Left lobe of liver (tissue), 2 donors: ENCODE results near the gene JAKMIP3. TPM values are rescaled to one million over a fixed set of nuclear protein-coding genes. Genes with fewer than 3 reads are reported as not detected.
"Not testable (repeated sequence)": the region's sequence is repeated elsewhere in the genome, so short reads cannot be mapped to it uniquely, and the experiment has no call there.

ENCODE experiments used
- ATAC-seq: fragments of 200-7000 bp; cut with Tn5 transposase; one replicate; pipeline ENCODE4 v1.9.1; 2020; ENCODE audit warnings: mild to moderate bottlenecking, moderate library complexity
- DNase-seq: peaks from one replicate; pipeline ENCODE4 v3.0.0-alpha.2; 2020; ENCODE audit warnings: low spot score
- total RNA-seq: library from RNA; stranded (reverse); gene quantifications from one replicate; pipeline ENCODE4 v1.2.1, GENCODE V29; 2021
- donor health status: DM: no; HTN: no; CAD: no; lungs with moderate emphysema.
- donor health status: DM: no; HTN: yes; CAD: no.

Gene JAKMIP3
- total RNA-seq, 1 donor from 2014 or later, result 0.28 TPM

DNA sequence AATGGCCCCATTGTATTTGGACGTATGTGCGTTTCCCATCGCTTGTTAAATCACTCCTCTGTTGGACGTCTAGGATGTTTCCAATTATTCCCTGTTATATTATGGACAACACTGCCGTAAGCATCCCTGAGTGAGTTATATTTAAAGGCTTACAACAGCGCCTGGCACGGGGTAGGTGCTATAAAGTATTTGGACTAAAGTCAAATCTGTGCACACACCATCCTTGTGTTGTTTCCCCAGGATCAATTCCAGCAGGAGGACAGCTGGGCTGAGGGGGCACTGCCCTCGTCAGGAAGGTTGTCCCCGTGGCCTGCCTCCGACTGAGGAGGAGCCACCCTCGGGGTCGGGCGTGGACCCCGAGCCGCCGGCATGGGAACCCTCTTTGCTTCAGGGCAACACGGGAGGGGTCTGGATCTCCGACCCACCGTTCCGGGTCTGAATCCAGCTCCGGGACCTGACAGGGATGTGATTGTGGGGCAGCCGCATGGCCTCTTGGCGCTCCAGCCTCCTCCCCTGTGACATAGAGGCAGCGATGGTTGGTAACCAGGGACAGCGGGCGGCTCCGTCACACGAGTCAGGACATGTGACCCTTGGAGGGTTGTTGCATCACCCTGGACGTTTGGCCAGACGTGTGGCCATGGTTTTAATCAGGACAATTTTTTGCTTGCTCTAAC, 1.5 kb upstream of the JAKMIP3 start:
- DNase-seq, result peak; percentile 41
- ATAC-seq, result no peak

DNA sequence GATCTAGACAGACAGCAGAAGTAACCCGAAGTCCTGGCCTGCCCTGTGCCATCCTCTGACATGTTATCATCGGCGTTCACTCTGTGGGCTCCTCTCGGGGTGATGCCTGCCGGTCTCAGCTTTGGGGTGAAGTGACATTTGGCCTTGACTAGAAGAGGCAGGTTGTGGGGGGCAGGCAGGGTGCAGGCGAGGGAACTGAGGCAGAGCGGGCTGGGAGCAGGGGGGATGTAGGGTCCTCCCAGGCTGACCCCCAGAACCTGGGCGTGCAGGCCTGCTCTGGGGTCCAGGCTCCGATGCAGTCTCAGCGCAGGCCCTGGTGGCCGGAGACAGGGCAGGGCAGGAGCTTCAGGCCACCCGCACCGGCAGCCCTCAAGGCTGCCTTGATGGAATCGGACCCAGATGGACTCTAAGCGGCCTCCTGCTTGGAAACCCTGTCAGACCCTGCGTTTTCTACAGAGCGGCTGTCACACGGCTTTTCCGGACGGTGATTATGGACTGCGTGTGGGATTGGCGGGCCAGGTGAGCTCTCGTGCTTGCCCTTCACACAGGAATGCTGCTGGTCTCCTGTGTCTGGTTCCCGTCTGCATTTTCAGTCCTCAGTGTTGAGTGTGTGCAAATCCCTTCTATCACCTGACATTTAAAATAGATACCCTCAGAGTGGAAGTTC, 842 bp upstream of the JAKMIP3 start:
- DNase-seq, result peak; percentile 41
- ATAC-seq, result peak; percentile 7

DNA sequence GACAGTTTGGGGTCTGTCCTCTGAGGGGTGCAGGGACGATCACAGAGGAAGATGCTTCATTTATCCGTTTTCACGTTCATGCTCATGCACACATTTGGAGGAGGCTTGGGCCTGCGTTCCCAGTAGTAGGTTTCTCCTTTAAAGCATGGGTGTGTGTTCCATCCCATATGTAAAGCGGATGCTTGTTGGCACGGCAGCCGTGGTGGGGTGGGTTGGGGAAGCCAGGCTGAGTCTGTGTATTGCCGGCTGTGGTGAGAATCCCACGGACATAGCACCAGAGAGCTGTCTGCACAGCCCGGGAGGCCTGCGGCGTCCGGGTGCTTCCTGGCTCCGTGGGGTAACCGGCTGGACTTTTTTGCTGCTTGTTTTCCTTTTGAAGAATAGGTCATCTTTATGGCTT, 440 bp downstream of the JAKMIP3 start:
- DNase-seq (peak; percentile 42), ATAC-seq (no peak)

DNA sequence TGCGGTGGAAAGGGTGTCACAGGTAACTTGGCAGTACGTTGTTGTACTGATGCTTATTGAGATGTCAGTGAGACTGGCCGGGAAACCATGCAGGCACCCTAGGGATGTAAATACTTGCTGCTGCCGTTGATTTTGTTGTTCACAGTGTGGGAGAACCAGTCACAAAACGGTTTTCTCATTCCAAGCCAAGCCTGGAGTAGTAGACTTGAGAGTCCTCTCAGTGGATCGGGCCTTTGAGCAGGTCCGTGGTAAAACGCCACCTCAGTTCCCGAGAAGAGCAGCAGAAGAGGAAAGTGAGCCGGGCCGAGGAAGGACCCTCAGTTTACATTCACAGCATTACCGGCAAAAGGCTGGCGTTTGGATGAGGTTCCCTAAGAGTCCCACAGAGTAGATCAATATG, 1.1 kb downstream of the JAKMIP3 start:
- no peak for ATAC-seq
- peak; percentile 37 for DNase-seq

DNA sequence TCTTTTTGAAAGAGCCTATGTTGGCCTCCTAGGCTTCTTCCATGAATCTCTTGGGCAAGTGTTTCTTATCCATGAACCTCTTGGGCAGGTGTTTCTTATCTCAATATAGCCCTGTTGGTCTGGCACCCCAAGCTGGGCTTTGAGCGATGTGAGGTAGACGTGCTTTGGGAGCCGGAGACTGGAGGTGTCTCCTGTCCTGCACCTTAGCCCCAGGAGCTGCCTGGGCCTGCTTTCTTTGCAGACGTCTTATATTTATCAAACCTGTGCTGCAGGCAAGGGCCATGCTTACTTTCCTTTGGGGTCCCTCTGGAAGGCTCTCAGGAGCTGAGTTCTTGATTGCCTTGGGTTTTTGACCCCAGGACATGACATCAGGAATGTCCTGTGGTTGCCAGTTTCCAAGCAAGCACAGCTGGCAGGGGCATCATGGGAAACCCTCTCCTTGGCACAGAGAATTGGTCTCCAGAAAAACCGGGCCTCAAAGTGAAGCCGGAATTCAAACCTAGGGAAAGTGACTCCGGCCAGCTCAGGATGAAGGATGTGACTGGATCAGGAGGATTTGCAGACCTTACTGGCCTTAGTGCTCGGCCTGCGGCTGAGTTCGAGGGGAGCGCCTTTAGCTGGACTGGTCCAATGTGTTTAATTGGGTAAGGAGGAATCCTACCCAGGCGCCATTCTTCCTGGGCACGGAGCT, 2.8 kb downstream of the JAKMIP3 start:
- peak; percentile 24 for DNase-seq
- ATAC-seq, result no peak

DNA sequence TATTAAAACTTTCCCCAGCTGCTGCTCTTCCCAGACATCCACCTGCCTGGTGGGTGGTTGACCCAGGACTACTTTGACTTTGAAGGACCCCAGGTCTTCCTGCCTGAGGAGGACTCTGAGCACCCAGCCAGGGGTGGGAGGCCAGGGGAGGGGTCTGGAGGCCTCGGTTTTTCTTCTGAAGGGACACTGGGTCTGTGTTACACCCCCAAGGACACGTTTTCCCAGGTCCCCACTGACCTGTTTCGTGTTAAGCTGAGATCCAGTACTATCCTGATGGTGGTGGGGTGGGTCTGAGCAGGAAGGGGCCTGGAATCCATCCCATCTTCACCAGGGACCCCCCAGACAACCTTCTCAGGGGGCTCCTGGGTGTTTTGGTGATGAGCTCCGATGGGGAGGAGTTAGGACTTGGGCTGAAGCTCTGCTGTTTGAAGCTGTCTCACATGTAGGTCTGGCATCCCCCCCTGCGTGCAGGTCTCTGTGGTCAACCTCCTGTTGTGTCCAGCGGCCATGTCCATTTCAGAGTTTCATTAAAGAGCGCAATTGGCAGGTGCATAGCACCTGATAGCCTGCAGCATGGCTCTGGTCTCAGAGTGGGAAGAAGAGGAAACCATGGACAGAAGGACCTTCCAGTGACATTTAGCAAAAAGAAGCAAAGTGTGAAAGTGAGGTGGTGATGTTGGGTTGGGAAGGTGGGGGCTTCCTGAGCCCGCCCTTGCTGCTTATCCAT, 3.5 kb downstream of the JAKMIP3 start:
- DNase-seq (no peak), ATAC-seq (no peak)

DNA sequence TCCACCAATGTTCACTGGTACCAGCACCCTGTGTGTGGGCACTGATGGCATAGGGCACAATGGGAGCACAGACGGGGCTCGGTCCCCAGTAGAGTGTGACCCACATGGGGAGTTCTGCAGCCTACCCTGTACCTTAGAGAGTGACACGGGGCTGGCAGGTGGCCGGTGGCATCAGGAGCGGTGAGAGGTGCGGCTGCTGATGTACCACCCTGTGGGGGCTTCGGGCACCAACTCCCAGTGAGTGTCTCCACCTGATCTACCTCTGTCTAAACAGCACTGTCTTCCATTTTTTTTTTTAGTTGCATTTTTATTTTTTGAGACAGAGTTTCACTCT, 4.1 kb downstream of the JAKMIP3 start:
- DNase-seq (no peak), ATAC-seq (no peak)

DNA sequence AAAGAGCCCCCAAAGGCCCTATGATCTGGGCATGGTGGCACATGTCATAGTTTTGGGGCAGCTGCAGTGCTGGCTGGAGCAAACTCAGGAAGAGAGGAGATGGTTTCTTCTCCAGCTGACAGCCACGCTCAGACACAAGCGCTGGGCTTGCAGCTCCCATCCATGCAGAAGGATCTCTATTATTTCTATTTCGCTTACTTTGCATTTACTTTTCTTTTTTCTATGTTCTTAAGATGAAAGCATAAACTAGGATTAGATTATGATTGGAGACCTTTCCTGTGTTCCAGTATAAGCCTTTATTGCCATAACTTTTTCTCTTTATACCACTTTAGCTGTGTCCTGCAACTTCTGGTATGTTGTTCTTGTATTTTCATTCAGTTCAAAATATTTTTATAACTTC, 5.0 kb downstream of the JAKMIP3 start:
- DNase-seq, result no peak
- no peak for ATAC-seq

DNA sequence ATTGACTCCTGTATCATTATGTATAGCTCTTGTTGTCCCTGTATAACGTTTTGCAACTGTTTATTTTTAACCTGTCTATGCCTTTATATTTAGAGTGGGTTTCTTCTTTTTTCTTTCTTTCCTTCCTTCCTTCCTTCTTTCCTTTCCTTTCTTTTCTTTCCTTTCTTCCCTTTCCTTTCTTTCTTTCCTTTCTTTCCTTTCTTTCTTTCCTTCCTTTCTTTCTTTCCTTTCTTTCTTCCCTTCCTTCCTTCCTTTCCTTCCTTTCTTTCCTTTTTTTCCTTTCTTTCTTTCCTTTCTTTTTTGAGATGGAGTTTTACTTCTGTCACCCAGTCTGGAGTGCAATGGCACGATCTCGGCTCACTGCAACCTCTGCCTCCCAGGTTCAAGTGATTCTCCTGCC, 5.9 kb downstream of the JAKMIP3 start:
- DNase-seq (no peak), ATAC-seq (no peak)

DNA sequence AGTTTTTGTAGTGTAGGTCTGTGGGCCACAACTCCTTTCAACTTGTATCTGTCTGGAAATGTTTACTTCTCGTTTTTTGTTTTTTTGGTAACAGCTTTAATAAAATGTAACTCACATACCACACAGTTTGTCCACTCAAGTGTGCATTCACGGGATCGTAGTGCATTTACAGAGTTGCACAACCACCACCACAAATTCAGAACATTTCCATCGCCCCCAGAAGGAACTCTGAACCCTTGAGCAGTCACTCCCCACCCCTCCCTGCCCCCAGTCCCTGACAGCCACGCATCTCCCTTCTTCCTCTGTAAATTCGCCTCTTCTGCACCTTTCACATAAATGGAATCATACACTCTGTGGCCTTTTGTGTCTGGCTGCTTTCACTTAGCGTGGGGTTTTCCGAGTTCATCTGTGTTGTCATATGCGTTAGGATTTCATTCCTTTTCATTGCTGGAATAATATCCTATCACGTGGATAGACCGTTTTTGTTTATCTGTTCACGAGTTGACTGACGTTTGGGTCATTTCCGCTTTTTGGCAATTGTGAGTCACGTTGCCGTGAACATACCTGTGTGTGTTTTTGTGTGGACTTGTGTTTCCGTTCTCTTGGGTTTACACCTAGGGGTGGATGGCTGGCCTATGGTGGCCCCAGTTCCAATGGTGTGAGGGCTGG, 10.3 kb downstream of the JAKMIP3 start:
- ATAC-seq (no peak), DNase-seq (no peak)

DNA sequence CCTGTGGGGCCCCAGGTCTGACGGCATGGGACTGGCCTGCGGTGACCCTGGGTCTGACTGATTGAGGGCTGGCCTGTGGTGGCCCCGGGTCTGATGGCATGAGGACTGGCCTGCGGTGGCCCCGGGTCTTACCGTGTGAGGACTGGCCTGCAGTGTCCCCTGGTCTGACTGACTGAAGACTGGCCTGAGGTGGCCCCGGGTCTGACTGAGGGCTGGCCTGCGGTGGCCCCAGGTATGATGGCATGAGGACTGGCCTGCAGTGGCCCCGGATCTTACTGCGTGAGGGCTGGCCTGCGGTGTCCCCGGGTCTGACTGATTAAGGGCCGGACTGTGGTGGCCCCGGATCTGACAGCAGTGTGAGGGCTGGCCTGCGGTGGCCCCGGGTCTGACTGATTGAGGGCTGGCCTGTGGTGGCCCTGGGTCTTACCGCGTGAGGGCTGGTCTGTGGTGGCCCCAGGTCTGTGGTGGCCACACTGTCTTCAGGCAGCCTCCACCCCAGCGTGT, 10.9 kb downstream of the JAKMIP3 start:
- ATAC-seq (no peak), DNase-seq (peak; percentile 21)

DNA sequence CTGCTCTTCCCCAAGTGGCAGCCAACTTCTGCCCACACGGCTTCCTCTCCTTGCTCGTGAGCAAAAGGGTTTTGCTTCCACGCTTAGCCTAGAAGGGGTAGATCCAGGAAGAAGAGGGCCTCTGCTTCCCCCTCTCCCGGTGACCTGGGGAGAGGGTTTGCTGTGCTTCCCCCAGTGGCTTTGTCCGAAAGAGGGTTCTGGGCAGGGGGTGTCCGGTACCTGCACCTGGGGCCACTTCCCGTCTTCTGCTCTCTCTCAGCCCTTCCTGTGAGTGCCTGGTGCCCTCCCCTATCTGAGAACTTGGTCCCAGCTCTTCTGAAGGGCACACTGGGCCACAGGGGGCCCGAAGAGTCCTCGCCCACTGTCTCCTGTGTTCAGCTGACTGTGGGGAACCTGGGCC, 11.3 kb downstream of the JAKMIP3 start:
- ATAC-seq (no peak), DNase-seq (no peak)

DNA sequence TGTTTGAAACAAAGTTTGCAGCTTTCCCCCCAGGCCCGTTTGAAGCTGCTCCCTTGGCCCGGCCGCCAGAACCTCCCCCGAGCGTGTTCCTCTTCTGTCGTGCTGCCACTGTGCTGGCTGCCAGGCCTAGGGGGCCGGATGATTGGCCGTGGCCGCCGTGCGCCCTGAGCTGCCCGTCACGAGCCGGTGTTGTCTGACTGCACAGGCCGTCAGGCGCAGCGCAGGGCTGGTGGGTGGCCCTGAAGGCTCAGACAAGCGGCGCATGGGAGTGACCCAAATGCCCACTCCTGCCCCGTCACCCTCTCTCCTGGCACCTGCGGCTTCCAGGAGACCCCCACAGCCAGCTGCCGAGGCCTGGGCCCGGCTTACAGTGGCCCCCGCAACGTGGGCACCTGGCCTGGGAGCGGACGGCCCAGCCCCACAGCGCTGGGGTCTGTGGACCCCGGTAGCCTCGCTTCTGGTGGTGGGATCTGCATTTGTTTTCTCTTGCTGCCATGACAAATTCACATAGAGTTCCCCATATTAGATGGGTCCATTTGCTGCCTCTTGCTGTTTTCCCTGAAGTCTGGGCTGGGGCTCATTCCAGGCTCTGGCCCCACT, 13.1 kb downstream of the JAKMIP3 start:
- DNase-seq (no peak), ATAC-seq (no peak)

DNA sequence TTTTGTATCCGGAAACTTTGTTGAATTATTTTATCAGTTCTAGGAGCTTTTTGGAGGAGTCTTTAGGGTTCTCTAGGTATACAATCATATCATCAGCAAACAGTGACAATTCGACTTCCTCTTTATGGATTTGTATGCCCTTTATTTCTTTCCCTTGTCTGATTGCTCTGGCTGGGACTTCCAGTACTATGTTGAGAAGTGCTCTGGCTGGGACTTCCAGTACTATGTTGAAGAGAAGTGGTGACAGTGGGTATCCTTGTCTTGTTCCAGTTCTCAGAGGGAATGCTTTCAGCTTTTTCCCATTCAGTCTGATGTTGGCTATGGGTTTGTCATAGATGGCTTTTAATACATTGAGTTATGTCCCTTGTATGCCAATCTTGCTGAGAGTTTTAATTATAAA, 18.6 kb downstream of the JAKMIP3 start:
- not testable (repeated sequence) for ATAC-seq, DNase-seq

DNA sequence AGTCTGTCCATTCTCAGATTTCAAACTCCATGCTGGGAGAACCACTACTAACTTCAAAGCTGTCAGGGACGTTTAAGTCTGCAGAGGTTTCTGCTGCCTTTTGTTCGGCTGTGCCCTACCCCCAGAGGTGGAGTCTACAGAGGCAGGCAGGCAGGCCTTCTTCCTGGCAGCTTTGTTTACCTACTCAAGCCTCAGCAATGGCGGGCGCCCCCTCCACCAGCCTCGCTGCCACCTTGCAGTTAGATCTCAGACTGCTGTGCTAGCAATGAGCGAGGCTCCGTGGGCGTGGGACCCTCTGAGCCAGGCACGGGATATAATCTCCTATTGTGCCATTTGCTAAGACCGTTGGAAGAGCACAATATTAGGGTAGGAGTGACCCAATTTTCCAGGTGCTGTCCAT, 27.5 kb downstream of the JAKMIP3 start:
- DNase-seq, result peak; percentile 35
- not testable (repeated sequence) for ATAC-seq

DNA sequence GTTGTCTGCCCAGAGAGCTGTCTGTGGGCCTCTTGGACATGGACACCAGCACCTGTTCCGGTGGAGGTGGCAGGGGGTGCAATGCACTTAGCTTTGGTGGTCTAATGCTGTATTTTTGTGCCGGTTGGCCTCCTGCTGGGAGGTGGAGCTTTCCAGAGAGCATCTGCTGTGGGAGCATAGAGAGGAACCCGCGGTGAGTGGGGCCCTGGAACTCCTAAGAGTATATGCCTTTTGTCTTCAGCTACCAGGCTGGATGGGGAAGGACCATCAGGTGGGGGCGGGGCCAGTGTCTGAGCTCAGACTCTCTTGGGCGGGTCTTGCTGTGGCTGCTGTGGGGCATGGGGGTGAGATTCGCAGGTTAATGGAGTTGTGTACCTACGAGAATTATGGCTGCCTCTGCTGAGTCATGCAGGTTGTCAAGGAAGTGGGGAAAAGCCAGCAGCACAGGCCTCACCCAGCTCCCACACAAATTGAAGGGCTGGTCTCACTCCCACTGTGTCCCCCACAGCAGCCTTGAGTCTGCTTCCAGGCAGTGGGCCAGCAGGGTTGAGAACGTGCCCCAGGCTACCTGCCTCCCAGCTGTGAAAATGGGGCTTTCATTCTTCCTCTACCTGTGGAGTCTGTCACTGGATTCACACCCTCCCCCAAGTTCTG, 29.0 kb downstream of the JAKMIP3 start:
- peak; percentile 35 for DNase-seq
- ATAC-seq, result no peak

DNA sequence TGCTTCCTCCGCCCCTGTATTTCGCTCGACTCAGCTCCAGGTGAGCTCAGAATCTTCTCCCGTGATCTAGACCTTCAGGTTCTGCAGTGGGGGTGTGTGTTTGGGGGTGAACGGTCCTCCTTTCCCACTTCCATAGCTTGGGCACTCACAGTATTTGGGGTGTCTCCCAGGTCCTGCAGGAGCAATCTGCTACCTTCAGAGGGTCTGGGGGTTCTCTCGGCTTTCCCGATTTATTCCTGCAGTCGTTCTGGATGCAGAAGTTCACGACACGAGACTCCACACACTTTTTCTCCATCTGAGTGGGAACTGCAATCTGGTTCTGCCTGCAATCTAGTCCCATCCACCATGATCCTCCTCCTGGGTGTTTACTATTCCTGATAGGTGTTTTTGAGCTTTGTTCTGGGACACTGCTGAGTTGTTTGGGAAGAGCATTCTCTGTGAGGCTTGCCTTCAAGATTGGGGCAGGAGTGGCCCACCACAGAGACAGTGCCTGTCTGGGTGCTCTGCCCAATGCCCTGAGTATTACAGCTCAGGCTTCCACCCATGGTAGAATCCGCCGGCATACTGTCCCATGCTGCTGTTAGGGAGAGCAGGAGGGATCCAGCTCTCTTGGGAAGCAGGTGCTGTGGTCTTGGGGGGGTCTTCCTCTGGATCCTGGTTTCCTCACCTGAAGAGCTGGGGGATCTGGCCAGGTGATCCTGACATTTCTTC, 29.8 kb downstream of the JAKMIP3 start:
- no peak for ATAC-seq
- no peak for DNase-seq

DNA sequence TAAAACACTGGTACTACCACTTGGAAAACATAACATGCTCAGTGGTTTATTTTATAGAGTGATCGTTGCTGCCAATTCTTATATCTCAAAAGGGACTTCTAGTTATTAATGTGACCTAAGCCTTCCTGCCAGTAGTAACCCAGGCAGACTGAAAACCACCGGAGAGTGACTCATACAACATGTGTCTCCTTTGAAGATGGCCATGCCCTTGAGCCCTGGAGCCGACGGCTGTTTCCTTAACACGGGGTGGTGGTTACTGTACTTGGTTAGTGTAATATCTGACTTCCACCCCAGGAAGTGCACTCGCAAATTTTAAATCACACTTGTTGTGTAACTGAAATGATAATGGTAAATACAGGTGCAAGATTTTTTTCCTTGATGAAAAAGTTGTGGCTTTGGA, 30.5 kb downstream of the JAKMIP3 start:
- DNase-seq, result no peak
- ATAC-seq, result no peak

DNA sequence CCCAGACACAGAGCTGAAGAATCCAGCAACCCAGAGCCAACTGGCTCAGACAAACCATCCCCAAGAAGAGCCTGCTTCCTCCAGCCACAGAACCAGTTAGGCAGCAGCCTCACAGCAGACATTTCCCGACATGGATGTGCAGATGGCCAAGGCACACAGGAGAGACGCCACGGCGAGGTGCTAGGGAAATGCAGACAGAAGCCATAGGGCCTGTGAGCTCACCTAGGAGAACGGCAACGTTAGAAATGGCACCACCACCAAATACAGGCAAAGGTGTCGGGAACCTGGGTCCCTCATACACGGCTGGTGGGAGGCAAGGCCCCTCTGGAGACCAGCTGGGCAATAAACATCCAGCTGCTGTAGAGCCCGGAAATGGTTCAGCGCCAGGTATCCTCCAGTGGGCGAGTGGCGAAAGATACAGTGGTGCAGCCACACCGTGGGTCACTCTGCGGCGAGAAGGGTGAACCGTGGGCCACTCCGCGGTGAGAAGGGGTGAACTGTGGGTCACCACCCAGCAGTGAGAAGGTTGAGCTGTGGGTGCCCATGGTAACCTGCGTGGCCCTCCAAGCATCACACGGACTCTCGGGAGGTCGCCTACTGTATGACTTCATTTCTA, 31.2 kb downstream of the JAKMIP3 start:
- no peak for DNase-seq
- no peak for ATAC-seq
